Glutamatergic neuron (in vitro differentiated cells): ENCODE measurements around the gene RNF4. TPM values are rescaled to one million over a fixed set of nuclear protein-coding genes. Genes with fewer than 3 reads are reported as not detected.
A peak's percentile ranks its signal among the peaks of the same experiment; 100 is the strongest.
"Not testable (repeated sequence)": the region's sequence is repeated elsewhere in the genome, so short reads cannot be mapped to it uniquely, and the experiment has no call there.

Experiments used
- DNase-seq: peaks from one replicate; pipeline ENCODE4 v3.0.0; 2022
- H3K27ac Mint-ChIP-seq: one replicate; pipeline ENCODE4 v1.8.0; 2020; ENCODE audit warnings: mild to moderate bottlenecking, mixed read lengths, inconsistent platforms; ENCODE audit not compliant: unreplicated experiment
- H3K27me3 Mint-ChIP-seq: one replicate; pipeline ENCODE4 v1.8.0; 2020; ENCODE audit warnings: mild to moderate bottlenecking, moderate library complexity, mixed read lengths, inconsistent platforms; ENCODE audit not compliant: unreplicated experiment
- H3K36me3 Mint-ChIP-seq: one replicate; pipeline ENCODE4 v1.8.0; 2020; ENCODE audit warnings: mild to moderate bottlenecking, mixed read lengths, inconsistent platforms; ENCODE audit not compliant: unreplicated experiment
- H3K4me1 Mint-ChIP-seq: one replicate; pipeline ENCODE4 v1.8.0; 2020; ENCODE audit warnings: mild to moderate bottlenecking, low read depth, mixed read lengths, inconsistent platforms; ENCODE audit not compliant: unreplicated experiment
- H3K4me3 Mint-ChIP-seq: one replicate; pipeline ENCODE4 v1.8.0; 2020; ENCODE audit warnings: mild to moderate bottlenecking, mixed read lengths, inconsistent platforms; ENCODE audit not compliant: unreplicated experiment
- H3K9me3 Mint-ChIP-seq: one replicate; pipeline ENCODE4 v1.8.0; 2020; ENCODE audit warnings: mild to moderate bottlenecking, moderate library complexity, mixed read lengths, inconsistent platforms; ENCODE audit not compliant: unreplicated experiment
- CTCF ChIP-seq: fragments of 200-600 bp; sonication (generic); IDR thresholded peaks from one replicate; pipeline ENCODE4 v1.5.0; 2021; ENCODE audit not compliant: partially characterized antibody, unreplicated experiment
- total RNA-seq: library from RNA; stranded (reverse); fragmentation: NEBNext Ultra II Directional; extraction: Animal tissue kit (Norgen Biotek cat#: 25700); gene quantifications from one replicate; pipeline ENCODE4 v1.2.1, GENCODE V29; 2021; ENCODE audit not compliant: unreplicated experiment

RNF4 gene
- total RNA-seq, 1 donor from 2014 or later: 73.6 TPM

DNA sequence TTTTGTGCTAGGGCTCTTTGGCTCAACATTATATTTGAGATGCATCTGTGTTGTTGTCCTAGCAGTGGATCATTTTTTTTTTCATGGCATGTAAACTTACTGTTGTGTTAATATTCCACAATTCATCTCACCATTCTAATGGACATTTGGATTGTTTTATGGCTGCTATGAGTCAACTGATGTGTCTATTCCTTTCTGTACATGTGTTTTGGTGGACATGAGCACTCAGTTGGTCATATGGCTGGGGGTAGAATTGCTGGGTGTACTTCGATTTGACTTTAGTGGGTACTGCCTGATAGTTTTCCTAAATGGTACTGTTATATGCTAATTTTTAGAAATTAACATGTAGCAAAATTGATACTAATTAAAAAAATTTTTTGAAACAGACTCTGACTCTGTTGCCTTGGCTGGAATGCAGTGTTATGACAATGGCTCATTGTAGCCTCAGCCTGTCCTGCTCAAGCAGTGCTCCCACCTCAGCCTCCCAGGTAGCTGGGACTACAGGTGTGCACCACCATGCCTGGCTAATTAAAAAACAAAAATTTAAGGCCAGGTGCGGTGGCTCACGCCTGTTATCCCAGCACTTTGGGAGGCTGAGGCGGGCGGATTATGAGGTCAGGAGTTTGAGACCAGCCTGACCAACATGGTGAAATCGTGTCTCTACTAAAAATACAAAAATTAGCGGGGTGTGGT is 76.6 kb downstream of the RNF4 start:
- no peaks in the 10 kb centered on the region for H3K27me3 Mint-ChIP-seq
- H3K27ac Mint-ChIP-seq: no peak overlapping the region
- H3K4me3 Mint-ChIP-seq: no peak overlapping the region
- H3K36me3 Mint-ChIP-seq: no peaks in the 10 kb centered on the region
- H3K4me1 Mint-ChIP-seq: no peaks in the 10 kb centered on the region
- no peaks in the 10 kb centered on the region for H3K9me3 Mint-ChIP-seq
- no peak for TF ChIP-seq CTCF
- no peak for DNase-seq

DNA sequence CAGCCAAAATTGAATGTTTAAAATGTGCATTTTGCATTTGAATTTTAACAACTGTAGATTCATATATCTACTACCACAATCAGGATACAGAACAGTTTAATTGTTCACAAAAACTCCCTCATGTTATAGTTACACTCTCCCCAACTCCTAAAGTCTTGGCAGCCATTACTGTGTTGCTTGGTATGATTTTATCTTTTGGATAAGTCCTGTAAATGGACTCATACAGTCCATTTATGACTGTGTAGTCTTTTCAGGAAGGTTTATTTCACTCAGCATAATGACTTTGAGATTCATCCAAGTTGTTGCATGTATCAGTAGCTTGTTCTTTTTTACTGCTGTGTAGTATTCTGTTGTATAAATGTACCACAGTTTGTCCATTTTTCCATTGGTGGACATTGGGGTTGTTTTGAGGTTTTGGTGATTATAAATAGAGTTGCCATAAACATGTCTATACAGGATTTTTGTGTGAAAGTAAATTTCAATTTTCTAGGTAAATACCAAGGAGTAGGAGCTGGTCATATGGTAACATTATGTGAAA is 77.4 kb downstream of the RNF4 start:
- TF ChIP-seq CTCF: no peak
- Mint-ChIP-seq H3K36me3 (no peaks in the 10 kb centered on the region), H3K9me3 (no peaks in the 10 kb centered on the region), H3K27ac (no peak overlapping the region), H3K4me3 (no peak overlapping the region), H3K4me1 (no peaks in the 10 kb centered on the region), H3K27me3 (no peaks in the 10 kb centered on the region)
- no peak for DNase-seq

DNA sequence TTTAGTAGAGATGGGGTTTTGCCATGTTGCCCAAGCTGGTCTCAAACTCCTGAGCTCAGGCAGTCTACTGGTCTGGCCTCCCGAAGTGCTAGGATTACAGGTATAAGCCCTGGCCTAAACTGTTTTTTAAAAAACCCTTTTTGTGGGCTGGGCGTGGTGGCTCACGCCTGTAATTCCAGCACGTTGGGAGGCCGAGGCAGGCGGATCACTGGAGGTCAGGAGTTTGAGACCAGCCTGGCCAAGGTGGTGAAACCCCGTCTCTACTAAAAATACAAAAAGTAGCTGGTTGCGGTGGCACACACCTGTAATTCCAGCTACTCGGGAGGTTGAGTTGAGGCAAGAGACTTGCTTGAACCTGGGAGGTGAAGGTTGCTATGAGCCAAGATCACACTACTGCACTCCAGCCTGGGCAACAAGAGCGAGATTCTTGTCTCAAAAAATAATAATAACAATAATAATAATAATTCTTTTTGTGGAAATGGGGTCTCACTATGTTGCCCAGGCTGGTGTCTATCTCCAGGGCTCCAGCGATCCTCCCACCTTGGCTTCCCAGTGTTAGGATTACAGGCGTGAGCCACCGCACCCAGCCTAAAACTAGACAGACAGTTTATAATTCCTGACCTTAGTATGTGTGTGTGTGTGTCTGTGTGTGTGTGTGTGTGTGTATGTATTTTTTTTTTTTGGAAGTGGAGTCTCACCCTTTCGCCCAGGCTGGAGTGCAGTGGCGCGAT is 78.2 kb downstream of the RNF4 start:
- H3K4me3 Mint-ChIP-seq, H3K36me3 Mint-ChIP-seq, DNase-seq, H3K9me3 Mint-ChIP-seq, H3K27ac Mint-ChIP-seq, H3K27me3 Mint-ChIP-seq, H3K4me1 Mint-ChIP-seq: not testable (repeated sequence)

DNA sequence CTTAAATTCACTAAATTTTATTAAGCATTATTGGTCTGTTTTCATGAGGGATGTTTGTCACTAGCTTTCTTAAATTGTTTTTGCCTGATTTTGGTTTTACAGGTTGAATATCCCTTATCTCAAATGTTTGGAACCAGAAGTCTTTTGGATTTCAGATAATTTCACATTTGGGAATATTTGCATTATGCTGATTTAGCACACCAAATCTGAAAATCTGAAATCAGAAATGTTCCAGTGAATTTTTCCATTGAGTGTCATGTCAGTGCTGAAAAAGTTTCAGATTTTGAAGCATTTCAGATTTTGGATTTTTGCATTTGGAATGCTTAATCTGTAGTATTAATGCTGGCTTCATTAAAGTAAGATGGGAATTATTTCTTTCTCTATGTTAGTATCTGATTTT is 82.2 kb downstream of the RNF4 start:
- Mint-ChIP-seq H3K27ac (peak overlapping the region; percentile 9), H3K9me3 (peaks cover 1% of the 10 kb centered on the region), H3K4me1 (no peaks in the 10 kb centered on the region), H3K27me3 (no peaks in the 10 kb centered on the region), H3K4me3 (no peak overlapping the region), H3K36me3 (no peaks in the 10 kb centered on the region)
- DNase-seq: no peak
- TF ChIP-seq CTCF: no peak

DNA sequence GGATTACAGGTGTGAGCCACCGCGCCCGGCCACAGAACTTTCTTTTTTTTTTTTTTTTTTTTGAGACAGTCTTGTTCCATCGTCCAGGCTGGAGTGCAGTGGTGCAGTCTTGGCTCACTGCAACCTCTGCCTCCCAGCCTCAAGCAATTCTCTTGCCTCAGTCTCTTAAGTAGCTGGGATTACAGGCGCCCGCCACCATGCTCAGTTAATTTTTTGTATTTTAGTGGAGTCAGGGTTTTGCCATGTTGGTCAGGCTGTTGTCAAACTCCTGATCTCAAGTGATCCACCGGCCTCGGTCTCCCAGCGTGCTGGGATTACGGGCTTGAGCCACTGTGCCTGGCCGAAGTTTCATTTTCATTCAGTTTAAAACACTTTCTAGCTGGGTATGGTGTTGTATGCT is 83.9 kb downstream of the RNF4 start:
- DNase-seq: no peak
- Mint-ChIP-seq H3K27ac (no peak overlapping the region), H3K36me3 (no peaks in the 10 kb centered on the region)

More for the DNA sequence above, 83.9 kb downstream of the RNF4 start:
- Mint-ChIP-seq H3K4me3 (no peak overlapping the region), H3K9me3 (peaks cover 1% of the 10 kb centered on the region), H3K4me1 (no peaks in the 10 kb centered on the region), H3K27me3 (no peaks in the 10 kb centered on the region)
- no peak for TF ChIP-seq CTCF
